ENCODE results near the gene ELK1. TPM values are rescaled to one million over a fixed set of nuclear protein-coding genes. Genes with fewer than 3 reads are reported as not detected.

ELK1 gene
- polyA plus RNA-seq, 1 donor (not counting 4 experiments of a cell fraction or from before 2014, with no cell fraction given) = 12.9 TPM

DNA sequence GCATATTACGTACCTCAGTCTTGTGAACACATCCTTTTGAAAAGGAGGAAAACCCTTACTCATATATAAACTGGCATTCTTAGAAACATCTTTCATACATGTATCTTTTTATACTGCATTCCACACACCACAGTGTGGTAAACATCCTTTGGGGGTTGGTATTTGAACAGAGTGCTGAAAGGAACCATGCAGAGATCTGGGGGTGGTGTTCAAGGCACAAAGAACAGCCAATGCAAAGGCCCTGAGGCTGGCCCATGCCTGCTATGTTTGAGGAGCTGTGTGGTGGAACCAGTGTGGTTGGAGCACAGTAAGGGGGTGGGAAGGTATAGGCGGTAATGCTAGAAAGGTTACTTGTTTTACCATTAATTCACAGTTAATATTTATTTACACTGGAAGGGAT is 2.0 kb downstream of the ELK1 start:
- DNase-seq (ENCODE audit: low read depth, low spot score) (no peak), FAIRE-seq (no peak)
- H3K27ac ChIP-seq (ENCODE audit: control insufficient read depth, insufficient read depth, low read length) = no peak overlapping the region
- no peak overlapping the region for H3K9ac ChIP-seq (ENCODE audit: control insufficient read depth, extremely low read depth, insufficient read depth, low read length)
- H3K36me3 ChIP-seq (ENCODE audit: control insufficient read depth in 2 of 2, extremely low read depth in 1 of 2, insufficient read depth in 2 of 2, low read length in 2 of 2) = peaks cover 2 to 6% of the 10 kb centered on the region in 2 experiments
- peaks cover 16% of the 10 kb centered on the region for H3K4me1 ChIP-seq (ENCODE audit: control insufficient read depth, extremely low read depth, insufficient read depth, low read length)
- H3K9me3 ChIP-seq (ENCODE audit: control insufficient read depth, low read depth, low read length) = no peaks in the 10 kb centered on the region
- peaks cover 2% of the 10 kb centered on the region for H3K9me1 ChIP-seq (ENCODE audit: control insufficient read depth, extremely low read depth, insufficient read depth, low read length)
- H2AFZ ChIP-seq (ENCODE audit: control insufficient read depth, low read length) = no peak overlapping the region
- no peak overlapping the region for H3K4me3 ChIP-seq (ENCODE audit: control insufficient read depth in 2 of 3, extremely low read depth in 1 of 3, insufficient read depth in 2 of 3, low read depth in 1 of 3, low read length in 3 of 3)
- no peak for TF ChIP-seq EZH2 (IDR thresholded peaks at IDR 0.05; ENCODE audit: low read length)
- TF ChIP-seq CTCF (optimal IDR thresholded peaks at IDR 0.05 in 1 of 3, IDR thresholded peaks at IDR 0.05 in 1 of 3, conservative IDR thresholded peaks at IDR 0.05 in 1 of 3; ENCODE audit: extremely low read depth in 1 of 3, insufficient read depth in 2 of 3, low read length in 3 of 3) = no peak
- H3K79me2 ChIP-seq (ENCODE audit: control insufficient read depth, insufficient read depth, low read length) = peaks cover 13% of the 10 kb centered on the region
- peak overlapping the region; percentile 47 for H3K4me2 ChIP-seq (ENCODE audit: control insufficient read depth, extremely low read depth, insufficient read depth, low read depth, low read length)
- H3K27me3 ChIP-seq (ENCODE audit: control insufficient read depth, extremely low read depth, insufficient read depth, low read length) = no peaks in the 10 kb centered on the region
- dilution Hi-C loops (cut with MboI; ENCODE audit: extremely low pct_ligation_motif_present, low sequenced_read_pairs) = no loop called here
- H4K20me1 ChIP-seq (ENCODE audit: control insufficient read depth, extremely low read depth, insufficient read depth, low read length) = no peaks in the 10 kb centered on the region

DNA sequence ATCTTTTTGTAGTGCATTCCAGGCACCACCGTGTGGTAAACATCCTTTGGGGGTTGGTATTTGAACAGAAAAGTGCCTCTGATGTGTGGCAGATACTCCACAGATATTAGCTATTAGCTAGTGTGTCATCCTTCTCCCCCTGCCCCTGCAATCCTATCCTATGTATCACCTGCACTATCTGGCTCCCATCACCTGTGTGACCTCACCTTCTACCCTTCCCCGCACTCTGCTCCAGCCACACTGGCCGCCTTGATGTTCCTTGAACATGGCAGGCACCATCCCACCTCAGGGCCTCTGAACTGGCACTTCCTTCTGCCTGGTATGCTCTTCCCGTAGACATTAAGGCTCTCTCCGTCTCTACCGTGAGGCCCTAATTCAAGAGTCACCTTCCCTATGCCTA is 3.7 kb downstream of the ELK1 start:
- Histone ChIP-seq H3K9ac (ENCODE audit: control insufficient read depth, extremely low read depth, insufficient read depth, low read length) (no peak overlapping the region), H4K20me1 (ENCODE audit: control insufficient read depth, extremely low read depth, insufficient read depth, low read length) (no peaks in the 10 kb centered on the region), H3K27ac (ENCODE audit: control insufficient read depth, insufficient read depth, low read length) (no peak overlapping the region), H3K4me2 (ENCODE audit: control insufficient read depth, extremely low read depth, insufficient read depth, low read depth, low read length) (no peak overlapping the region), H3K36me3 (ENCODE audit: control insufficient read depth in 2 of 2, extremely low read depth in 1 of 2, insufficient read depth in 2 of 2, low read length in 2 of 2) (peaks cover 0 to 6% of the 10 kb centered on the region in 2 experiments), H3K9me3 (ENCODE audit: control insufficient read depth, low read depth, low read length) (no peaks in the 10 kb centered on the region), H3K4me3 (ENCODE audit: control insufficient read depth in 2 of 3, extremely low read depth in 1 of 3, insufficient read depth in 2 of 3, low read depth in 1 of 3, low read length in 3 of 3) (no peak overlapping the region), H3K4me1 (ENCODE audit: control insufficient read depth, extremely low read depth, insufficient read depth, low read length) (peaks cover 16% of the 10 kb centered on the region), H3K27me3 (ENCODE audit: control insufficient read depth, extremely low read depth, insufficient read depth, low read length) (no peaks in the 10 kb centered on the region), H3K9me1 (ENCODE audit: control insufficient read depth, extremely low read depth, insufficient read depth, low read length) (peaks cover 2% of the 10 kb centered on the region), H2AFZ (ENCODE audit: control insufficient read depth, low read length) (no peak overlapping the region), H3K79me2 (ENCODE audit: control insufficient read depth, insufficient read depth, low read length) (peaks cover 13% of the 10 kb centered on the region)
- no peak for DNase-seq (ENCODE audit: low read depth, low spot score)
- TF ChIP-seq CTCF (optimal IDR thresholded peaks at IDR 0.05 in 1 of 3, IDR thresholded peaks at IDR 0.05 in 1 of 3, conservative IDR thresholded peaks at IDR 0.05 in 1 of 3; ENCODE audit: extremely low read depth in 1 of 3, insufficient read depth in 2 of 3, low read length in 3 of 3) = no peak
- TF ChIP-seq EZH2 (IDR thresholded peaks at IDR 0.05; ENCODE audit: low read length) = no peak
- dilution Hi-C loops (cut with MboI; ENCODE audit: extremely low pct_ligation_motif_present, low sequenced_read_pairs) = no loop called here
- no peak for FAIRE-seq
